ENCODE results near the gene DOCK9.

GRCh38 chr13:98878486-98879126, 99.3 kb downstream of the DOCK9 start:
- TF ChIP-seq CTCF (conservative IDR thresholded peaks at IDR 0.05; ENCODE audit: low read depth in 2 of 2) (no peak), CREB1 (CRISPR knock-in tag; IDR thresholded peaks at IDR 0.05; ENCODE audit: low read depth) (no peak)
